ENCODE results near the gene LYRM4.
"Not testable (repeated sequence)": the region's sequence is repeated elsewhere in the genome, so short reads cannot be mapped to it uniquely, and the experiment has no call there.

Gene LYRM4

GRCh38 chr6:5081182-5081581, 179.6 kb downstream of the LYRM4 start:
- DNase-seq (ENCODE audit: low spot score) = no peak

GRCh38 chr6:5080574-5080973, 180.2 kb downstream of the LYRM4 start:
- DNase-seq (ENCODE audit: low spot score) = no peak

- no peak for DNase-seq (ENCODE audit: low spot score)
Observed at GRCh38 chr6:5079692-5080091, 181.1 kb downstream of the LYRM4 start.

- no peak for DNase-seq (ENCODE audit: low spot score)
Observed at GRCh38 chr6:5078121-5078669, 182.6 kb downstream of the LYRM4 start.

GRCh38 chr6:5076931-5077330, 183.8 kb downstream of the LYRM4 start:
- DNase-seq (ENCODE audit: low spot score) = no peak

GRCh38 chr6:5073992-5074391, 186.8 kb downstream of the LYRM4 start:
- DNase-seq (ENCODE audit: low spot score) = no peak

- DNase-seq (ENCODE audit: low spot score) = no peak
Observed at GRCh38 chr6:5072440-5072839, 188.3 kb downstream of the LYRM4 start.

- no peak for DNase-seq (ENCODE audit: low spot score)
Observed at GRCh38 chr6:5071216-5071615, 189.5 kb downstream of the LYRM4 start.

- DNase-seq (ENCODE audit: low spot score) = peak; percentile 56
Observed at GRCh38 chr6:5068153-5068751, 192.5 kb downstream of the LYRM4 start.

- DNase-seq (ENCODE audit: low spot score) = no peak
Observed at GRCh38 chr6:5067305-5067704, 193.4 kb downstream of the LYRM4 start.

- no peak for DNase-seq (ENCODE audit: low spot score)
Observed at GRCh38 chr6:5066456-5067093, 194.2 kb downstream of the LYRM4 start.

- no peak for DNase-seq (ENCODE audit: low spot score)
Observed at GRCh38 chr6:5063617-5064016, 197.1 kb downstream of the LYRM4 start.

GRCh38 chr6:5061152-5061551, 199.6 kb downstream of the LYRM4 start:
- no peak for DNase-seq (ENCODE audit: low spot score)

- not testable (repeated sequence) for DNase-seq (ENCODE audit: low spot score)
Observed at GRCh38 chr6:5060439-5060838, 200.3 kb downstream of the LYRM4 start.

GRCh38 chr6:5059036-5059896, 201.5 kb downstream of the LYRM4 start:
- no peak for DNase-seq (ENCODE audit: low spot score)
